HepG2 (cell line): ENCODE measurements around the gene ABHD11. TPM values are rescaled to one million over a fixed set of nuclear protein-coding genes. Genes with fewer than 3 reads are reported as not detected.
A peak's percentile ranks its signal among the peaks of the same experiment; 100 is the strongest.

Experiments used
- ATAC-seq: fragments of 200-7000 bp; cut with Tn5 transposase; 3 replicates; pipeline ENCODE4 v1.9.1; 2020; ENCODE audit warnings: mild to moderate bottlenecking, moderate library complexity
- BruUV-seq: library from RNA; stranded (reverse); fragments of 400-500 nt; replicated peaks from 2 replicates; lab custom pipeline; 2021; lab: Mats Ljungman, UMichigan
- CTCF ChIA-PET: fragments of 300-600 bp; formaldehyde crosslinking; extraction: SDS; loops from one replicate; lab custom pipeline; 2021; ENCODE audit warnings: low total read pairs, inconsistent platforms, low intra/inter-chr PET ratio; lab: Yijun Ruan, JAX
- POLR2A ChIA-PET: fragments of 350-600 bp; sonication (Branson Sonifier 250); formaldehyde crosslinking; loops from one replicate; lab custom pipeline; 2020; ENCODE audit warnings: antibody characterized with exemption, inconsistent platforms; lab: Yijun Ruan, JAX
- DNase-seq: peaks from one replicate; pipeline ENCODE4 v3.0.0-alpha.2; 2015; ENCODE audit warnings: low spot score
- FAIRE-seq: peaks from 3 replicates; lab custom pipeline; 2011; peaks lifted over from hg19 to GRCh38; lab: Jason Lieb, UNC
- H2AFZ ChIP-seq: one replicate; pipeline ENCODE4 v1.6.1; 2011; ENCODE audit warnings: low read length, inconsistent platforms
- H3K27ac ChIP-seq: fragments of 300-600 bp; 3 replicates; pipeline ENCODE4 v1.8.0; 2011; ENCODE audit warnings: mixed run types, mild to moderate bottlenecking, mixed read lengths, low read length, inconsistent platforms; ENCODE audit not compliant: insufficient read depth; ENCODE audit errors: extremely low read length
- H3K27me3 ChIP-seq, 2 experiments: fragments of 200-600 bp in 1 of 2; 2 replicates in 1 of 2; 3 replicates in 1 of 2; pipeline versions ENCODE4 v1.6.0 to v1.8.0; 2011; ENCODE audit warnings: low read length in 2 of 2, mild to moderate bottlenecking in 2 of 2, moderate library complexity in 2 of 2, inconsistent platforms in 1 of 2; ENCODE audit not compliant: insufficient read depth in 2 of 2, control insufficient read depth in 1 of 2
- H3K36me3 ChIP-seq, 2 experiments: fragments of 200-600 bp in 1 of 2; replicated peaks in 1 of 2; 2 replicates in 1 of 2; 3 replicates in 1 of 2; pipeline versions ENCODE4 v1.5.1 to v1.8.0; 2011; ENCODE audit warnings: low read length in 2 of 2, inconsistent platforms in 1 of 2; ENCODE audit not compliant: insufficient read depth in 2 of 2, control insufficient read depth in 1 of 2
- H3K4me1 ChIP-seq: 2 replicates; pipeline ENCODE4 v1.5.1; 2012; ENCODE audit warnings: low read length, inconsistent platforms; ENCODE audit not compliant: insufficient read depth
- H3K4me2 ChIP-seq: 2 replicates; pipeline ENCODE4 v1.6.0; 2011; ENCODE audit warnings: low read depth, low read length, inconsistent platforms
- H3K4me3 ChIP-seq, 3 experiments: fragments of 200-600 bp in 1 of 3; sonication (generic), shearing (Covaris generic) in 1 of 3; replicated peaks in 1 of 3; 2 replicates each; pipeline ENCODE4 v1.5.1; 2011 to 2016; ENCODE audit warnings: low read length in 3 of 3, inconsistent platforms in 2 of 3, low read depth in 2 of 3, mild to moderate bottlenecking in 2 of 3, control low read depth in 1 of 3, mixed read lengths in 1 of 3; ENCODE audit not compliant: insufficient read depth in 1 of 3
- H3K79me2 ChIP-seq: one replicate; pipeline ENCODE4 v1.6.1; 2011; ENCODE audit warnings: low read length, inconsistent platforms; ENCODE audit not compliant: insufficient read depth
- H3K9ac ChIP-seq: 2 replicates; pipeline ENCODE4 v1.6.0; 2011; ENCODE audit warnings: mild to moderate bottlenecking, low read depth, low read length, inconsistent platforms; ENCODE audit not compliant: insufficient read depth
- H3K9me3 ChIP-seq: 2 replicates; pipeline ENCODE4 v1.5.1; 2012; ENCODE audit warnings: mild to moderate bottlenecking, low read length
- H4K20me1 ChIP-seq: 2 replicates; pipeline ENCODE4 v1.6.0; 2011; ENCODE audit warnings: inconsistent platforms, mild to moderate bottlenecking, low read length, moderate library complexity; ENCODE audit not compliant: insufficient read depth
- ARID2 ChIP-seq: sonication (generic); formaldehyde crosslinking; IDR thresholded peaks from 2 replicates; pipeline ENCODE4 v1.8.1; 2022; ENCODE audit warnings: mild to moderate bottlenecking, missing genetic modification reagents, borderline replicate concordance
- CCAR2 ChIP-seq: fragments of 200-400 bp; formaldehyde crosslinking; optimal IDR thresholded peaks from 2 replicates; pipeline ENCODE3; 2018; ENCODE audit warnings: low read depth, mild to moderate bottlenecking, low read length, moderate library complexity
- EP300 ChIP-seq, 3 experiments: sonication (generic) in 1 of 3; formaldehyde crosslinking in 1 of 3; IDR thresholded peaks; 2 replicates each; pipeline versions ENCODE4 v1.5.1 to v1.6.1; 2011 to 2020; ENCODE audit warnings: low read depth in 2 of 3, low read length in 2 of 3, borderline replicate concordance in 1 of 3, improper control_type of control experiment in 1 of 3, mild to moderate bottlenecking in 1 of 3, missing genetic modification reagents in 1 of 3, moderate library complexity in 1 of 3
- GABPB1 ChIP-seq: IDR thresholded peaks from 2 replicates; pipeline ENCODE4 v1.6.1; 2016; ENCODE audit warnings: mild to moderate bottlenecking, missing genetic modification reagents, moderate library complexity, missing compliant biosample characterization
- GATAD2A ChIP-seq: IDR thresholded peaks from 2 replicates; pipeline ENCODE4 v1.6.1; 2016
- HHEX ChIP-seq: IDR thresholded peaks from 2 replicates; pipeline ENCODE4 v1.6.1; 2016; ENCODE audit warnings: control low read depth
- KLF15 ChIP-seq: sonication (generic); formaldehyde crosslinking; IDR thresholded peaks from 2 replicates; pipeline ENCODE4 v1.8.1; 2023; ENCODE audit warnings: borderline replicate concordance, mild to moderate bottlenecking, inconsistent platforms, missing genetic modification reagents, mixed read lengths
- MATR3 ChIP-seq: sonication (generic); formaldehyde crosslinking; IDR thresholded peaks from 2 replicates; pipeline ENCODE4 v1.4.0; 2020; ENCODE audit warnings: missing genetic modification reagents
- NFIC ChIP-seq: IDR thresholded peaks from 2 replicates; pipeline ENCODE4 v1.6.1; 2012; ENCODE audit warnings: mild to moderate bottlenecking, low read length, inconsistent platforms
- NFKBIZ ChIP-seq: IDR thresholded peaks from 2 replicates; pipeline ENCODE4 v1.6.1; 2018; ENCODE audit warnings: missing genetic modification reagents, missing compliant biosample characterization
- REXO4 ChIP-seq: sonication (generic); formaldehyde crosslinking; IDR thresholded peaks from 2 replicates; pipeline ENCODE4 v1.8.0; 2022; ENCODE audit warnings: missing genetic modification reagents, mild to moderate bottlenecking, borderline replicate concordance
- TAF1 ChIP-seq: sonication (generic); formaldehyde crosslinking; IDR thresholded peaks from 2 replicates; pipeline ENCODE4 v1.4.0; 2020; ENCODE audit warnings: missing genetic modification reagents
- ZNF589 ChIP-seq: sonication (generic); formaldehyde crosslinking; conservative IDR thresholded peaks from 2 replicates; pipeline ENCODE4 v1.8.0; 2022; ENCODE audit warnings: mild to moderate bottlenecking, moderate library complexity, missing genetic modification reagents
- ZNF652 ChIP-seq: IDR thresholded peaks from 2 replicates; pipeline ENCODE4 v1.6.1; 2016; ENCODE audit warnings: low read depth, borderline replicate concordance
- ZSCAN12 ChIP-seq: sonication (generic); formaldehyde crosslinking; IDR thresholded peaks from 2 replicates; pipeline ENCODE4 v1.9.0; 2021; ENCODE audit warnings: mild to moderate bottlenecking, missing genetic modification reagents
- WGBS: methylation state at CpG from one replicate; pipeline ENCODE4 v1.1.6; 2017; ENCODE audit warnings: low lambda C conversion rate; 5-methylcytosine and 5-hydroxymethylcytosine counted together
- in situ Hi-C: cut with HindIII; loops from 2 replicates; pipeline ENCODE4 v1.10.0; 2017; ENCODE audit warnings: low pct_unique_long_range_greater_than_20kb; ENCODE audit not compliant: extremely low pct_ligation_motif_present
- intact Hi-C: fragments of 100-400 bp; cut with micrococcal nuclease; formaldehyde crosslinking; loops from one replicate; pipeline ENCODE4 v1.10.0; 2022; ENCODE audit not compliant: unreplicated experiment
- polyA plus RNA-seq, 8 experiments: library from polyadenylated mRNA; depleted of rRNA in 3 of 8; stranded (reverse) in 7 of 8; unstranded in 1 of 8; fragments of >200 nt; fragmentation: Illumina TruSeq in 4 of 8; extraction: Trizol in 4 of 8; gene quantifications; 2 replicates each; pipeline versions ENCODE4 v1.2.1 to v1.2.3, GENCODE V29; 2011 to 2016; ENCODE audit warnings: low read depth in 4 of 8, missing spikeins in 1 of 8, mixed read lengths in 1 of 8; ENCODE audit not compliant: insufficient read depth in 1 of 8
- total RNA-seq, 5 experiments: library from RNA; depleted of rRNA; stranded (reverse); fragments of >200 nt; fragmentation: Illumina TruSeq; extraction: Trizol; gene quantifications; 2 replicates each; pipeline ENCODE4 v1.2.3, GENCODE V29; 2016; ENCODE audit warnings: low read depth in 1 of 5
- TF ChIP-seq, protein P1 (sequence below): sonication (generic); formaldehyde crosslinking; IDR thresholded peaks from 2 replicates; pipeline ENCODE4 v1.8.1; 2022; ENCODE audit warnings: low read depth, mild to moderate bottlenecking, missing genetic modification reagents
- TF ChIP-seq, protein P2 (sequence below): fragments of 450-650 bp; IDR thresholded peaks from 2 replicates; pipeline ENCODE4 v1.6.1; 2017; ENCODE audit warnings: mild to moderate bottlenecking

Gene ABHD11
- total and polyA plus RNA-seq, 2 of the 13 experiments (the other 11 are each of a cell fraction or from before 2014, with no cell fraction given) = 7.0 to 8.1 TPM

- no TSS peak for BruUV-seq
- Histone ChIP-seq H3K79me2 (no peaks in the 10 kb centered on the region), H3K4me2 (no peak overlapping the region), H3K36me3 (peaks cover 9 to 40% of the 10 kb centered on the region in 2 experiments), H3K27me3 (no peaks in the 10 kb centered on the region), H2AFZ (no peak overlapping the region), H3K4me1 (peaks cover 15% of the 10 kb centered on the region), H3K9ac (no peak overlapping the region)
- ChIA-PET POLR2A (interaction anchor here (0.9 kb wide), 1 partner anchor 38 kb away, joined by 3 read pairs; the partner anchor contains the start of gene ABHD11), CTCF (no interaction called here)
- FAIRE-seq = no peak
- ATAC-seq = peak; percentile 6; the same call in 2 of the 3 replicates
- 96% methylated on average over 11 of the region's 14 CpGs for WGBS
- in situ Hi-C loops = no loop called here
- no peak for TF ChIP-seq ZSCAN12
- TF ChIP-seq ZNF589 (CRISPR knock-in tag) = no peak
- no peak for TF ChIP-seq NFIC
- TF ChIP-seq NFKBIZ (CRISPR knock-in tag) = no peak
- TF ChIP-seq GABPB1 (CRISPR knock-in tag) = no peak
- TF ChIP-seq, protein P1, sequence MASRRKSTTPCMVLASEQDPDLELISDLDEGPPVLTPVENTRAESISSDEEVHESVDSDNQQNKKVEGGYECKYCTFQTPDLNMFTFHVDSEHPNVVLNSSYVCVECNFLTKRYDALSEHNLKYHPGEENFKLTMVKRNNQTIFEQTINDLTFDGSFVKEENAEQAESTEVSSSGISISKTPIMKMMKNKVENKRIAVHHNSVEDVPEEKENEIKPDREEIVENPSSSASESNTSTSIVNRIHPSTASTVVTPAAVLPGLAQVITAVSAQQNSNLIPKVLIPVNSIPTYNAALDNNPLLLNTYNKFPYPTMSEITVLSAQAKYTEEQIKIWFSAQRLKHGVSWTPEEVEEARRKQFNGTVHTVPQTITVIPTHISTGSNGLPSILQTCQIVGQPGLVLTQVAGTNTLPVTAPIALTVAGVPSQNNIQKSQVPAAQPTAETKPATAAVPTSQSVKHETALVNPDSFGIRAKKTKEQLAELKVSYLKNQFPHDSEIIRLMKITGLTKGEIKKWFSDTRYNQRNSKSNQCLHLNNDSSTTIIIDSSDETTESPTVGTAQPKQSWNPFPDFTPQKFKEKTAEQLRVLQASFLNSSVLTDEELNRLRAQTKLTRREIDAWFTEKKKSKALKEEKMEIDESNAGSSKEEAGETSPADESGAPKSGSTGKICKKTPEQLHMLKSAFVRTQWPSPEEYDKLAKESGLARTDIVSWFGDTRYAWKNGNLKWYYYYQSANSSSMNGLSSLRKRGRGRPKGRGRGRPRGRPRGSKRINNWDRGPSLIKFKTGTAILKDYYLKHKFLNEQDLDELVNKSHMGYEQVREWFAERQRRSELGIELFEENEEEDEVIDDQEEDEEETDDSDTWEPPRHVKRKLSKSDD (CRISPR knock-in tag) = no peak
- TF ChIP-seq ARID2 (CRISPR knock-in tag) = no peak
- no peak for TF ChIP-seq REXO4 (CRISPR knock-in tag)
- TF ChIP-seq KLF15 (CRISPR knock-in tag) = no peak
- no peak for TF ChIP-seq EP300 (IDR thresholded peaks at IDR 0.05; ENCODE audit: low read depth in 2 of 2, low read length in 2 of 2)
- no peak for TF ChIP-seq EP300 (CRISPR knock-in tag; IDR thresholded peaks at IDR 0.05; ENCODE audit: borderline replicate concordance)
- no peak for TF ChIP-seq MATR3
- TF ChIP-seq ZNF652 = no peak
- no peak for TF ChIP-seq CCAR2
- no peak for TF ChIP-seq HHEX
- TF ChIP-seq, protein P2, sequence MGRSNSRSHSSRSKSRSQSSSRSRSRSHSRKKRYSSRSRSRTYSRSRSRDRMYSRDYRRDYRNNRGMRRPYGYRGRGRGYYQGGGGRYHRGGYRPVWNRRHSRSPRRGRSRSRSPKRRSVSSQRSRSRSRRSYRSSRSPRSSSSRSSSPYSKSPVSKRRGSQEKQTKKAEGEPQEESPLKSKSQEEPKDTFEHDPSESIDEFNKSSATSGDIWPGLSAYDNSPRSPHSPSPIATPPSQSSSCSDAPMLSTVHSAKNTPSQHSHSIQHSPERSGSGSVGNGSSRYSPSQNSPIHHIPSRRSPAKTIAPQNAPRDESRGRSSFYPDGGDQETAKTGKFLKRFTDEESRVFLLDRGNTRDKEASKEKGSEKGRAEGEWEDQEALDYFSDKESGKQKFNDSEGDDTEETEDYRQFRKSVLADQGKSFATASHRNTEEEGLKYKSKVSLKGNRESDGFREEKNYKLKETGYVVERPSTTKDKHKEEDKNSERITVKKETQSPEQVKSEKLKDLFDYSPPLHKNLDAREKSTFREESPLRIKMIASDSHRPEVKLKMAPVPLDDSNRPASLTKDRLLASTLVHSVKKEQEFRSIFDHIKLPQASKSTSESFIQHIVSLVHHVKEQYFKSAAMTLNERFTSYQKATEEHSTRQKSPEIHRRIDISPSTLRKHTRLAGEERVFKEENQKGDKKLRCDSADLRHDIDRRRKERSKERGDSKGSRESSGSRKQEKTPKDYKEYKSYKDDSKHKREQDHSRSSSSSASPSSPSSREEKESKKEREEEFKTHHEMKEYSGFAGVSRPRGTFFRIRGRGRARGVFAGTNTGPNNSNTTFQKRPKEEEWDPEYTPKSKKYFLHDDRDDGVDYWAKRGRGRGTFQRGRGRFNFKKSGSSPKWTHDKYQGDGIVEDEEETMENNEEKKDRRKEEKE = no peak
- no peak for TF ChIP-seq GATAD2A (CRISPR knock-in tag)
- no peak for TF ChIP-seq TAF1
- TF ChIP-seq, all 625 proteins: peak for 0
- H3K9me3 ChIP-seq = no peaks in the 10 kb centered on the region
- H4K20me1 ChIP-seq = peaks cover 5% of the 10 kb centered on the region; the same call in 1 of the 2 replicates
- H3K4me3 ChIP-seq = no peak overlapping the region
- DNase-seq = no peak
- peak overlapping the region; percentile 11 for H3K27ac ChIP-seq
- intact Hi-C loops = no loop called here
These were observed 38.6 kb downstream of the ABHD11 start for GRCh38 chr7:73700069-73700423.
